ENCODE data around the gene BBS10.
A peak's percentile ranks its signal among the peaks of the same experiment; 100 is the strongest.

DNA sequence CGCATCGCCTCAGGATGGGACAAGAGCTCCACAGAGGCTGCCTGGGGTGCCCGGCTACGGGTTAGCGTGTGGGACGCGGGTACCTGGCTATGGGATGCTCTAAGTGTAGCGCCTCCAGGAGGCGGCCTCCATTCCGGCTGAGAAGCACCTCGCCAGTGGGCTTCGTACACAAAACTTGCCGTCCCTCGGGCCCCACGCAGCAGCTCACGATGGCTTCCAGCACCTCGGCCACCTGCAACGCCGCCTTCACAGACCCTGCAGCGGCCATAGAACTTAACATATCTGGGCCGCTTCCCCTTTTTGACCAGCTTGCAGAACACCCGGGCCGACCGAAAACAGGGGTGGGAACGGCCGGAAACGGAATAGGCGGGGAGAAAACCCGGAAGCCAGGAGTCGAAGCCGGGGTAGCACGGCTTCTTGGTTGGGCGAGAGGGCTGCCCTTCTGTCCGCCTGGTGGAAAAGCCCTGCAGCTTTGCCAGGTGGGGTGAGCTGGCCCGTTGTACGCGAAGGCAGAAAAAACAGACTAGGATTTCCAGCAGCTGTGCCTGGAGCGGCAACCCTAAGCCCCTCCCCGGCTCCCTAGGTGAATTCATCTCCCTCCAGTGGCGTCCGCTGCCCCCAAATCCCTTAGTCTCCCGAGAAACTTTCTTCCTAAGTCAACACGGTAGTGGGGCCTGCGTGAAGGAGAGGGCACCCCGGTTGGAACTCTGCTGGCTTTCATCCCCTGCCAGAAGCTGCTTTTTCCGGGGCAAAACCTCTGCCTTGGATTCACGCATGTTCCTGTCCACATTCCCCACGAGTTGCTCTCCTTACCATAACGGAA lies at the start of gene BBS10:
- peak; percentile 88 to 90 (median 89) for TF ChIP-seq POLR2AphosphoS5 (IDR thresholded peaks at IDR 0.05)
- TF ChIP-seq, protein P1, sequence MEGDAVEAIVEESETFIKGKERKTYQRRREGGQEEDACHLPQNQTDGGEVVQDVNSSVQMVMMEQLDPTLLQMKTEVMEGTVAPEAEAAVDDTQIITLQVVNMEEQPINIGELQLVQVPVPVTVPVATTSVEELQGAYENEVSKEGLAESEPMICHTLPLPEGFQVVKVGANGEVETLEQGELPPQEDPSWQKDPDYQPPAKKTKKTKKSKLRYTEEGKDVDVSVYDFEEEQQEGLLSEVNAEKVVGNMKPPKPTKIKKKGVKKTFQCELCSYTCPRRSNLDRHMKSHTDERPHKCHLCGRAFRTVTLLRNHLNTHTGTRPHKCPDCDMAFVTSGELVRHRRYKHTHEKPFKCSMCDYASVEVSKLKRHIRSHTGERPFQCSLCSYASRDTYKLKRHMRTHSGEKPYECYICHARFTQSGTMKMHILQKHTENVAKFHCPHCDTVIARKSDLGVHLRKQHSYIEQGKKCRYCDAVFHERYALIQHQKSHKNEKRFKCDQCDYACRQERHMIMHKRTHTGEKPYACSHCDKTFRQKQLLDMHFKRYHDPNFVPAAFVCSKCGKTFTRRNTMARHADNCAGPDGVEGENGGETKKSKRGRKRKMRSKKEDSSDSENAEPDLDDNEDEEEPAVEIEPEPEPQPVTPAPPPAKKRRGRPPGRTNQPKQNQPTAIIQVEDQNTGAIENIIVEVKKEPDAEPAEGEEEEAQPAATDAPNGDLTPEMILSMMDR (IDR thresholded peaks at IDR 0.05 in 8 of 11, conservative IDR thresholded peaks at IDR 0.05 in 3 of 11): peak; percentile 6 to 63 (median 35)
